T-helper 2 cell treated with Interferon-gamma antibody and Interleukin-4, amounts not matched to agents 100 ng/mL and 5 ng/mL, for 36 hours (primary cell): ENCODE measurements around the gene SNCAIP. TPM values are rescaled to one million over a fixed set of nuclear protein-coding genes. Genes with fewer than 3 reads are reported as not detected.

ENCODE experiments used
- intact Hi-C: fragments of 100-400 bp; cut with micrococcal nuclease; formaldehyde crosslinking; loops from one replicate; pipeline ENCODE4 v1.15.1; 2023
- total RNA-seq: library from RNA; stranded (reverse); gene quantifications from 2 replicates; pipeline ENCODE4 v1.2.3, GENCODE V29; 2022

SNCAIP gene
- total RNA-seq, 1 donor from 2014 or later = not detected

- intact Hi-C loops = no loop called here
Observed at GRCh38 chr5:122394284-122394930, 82.4 kb downstream of the SNCAIP start.

DNA sequence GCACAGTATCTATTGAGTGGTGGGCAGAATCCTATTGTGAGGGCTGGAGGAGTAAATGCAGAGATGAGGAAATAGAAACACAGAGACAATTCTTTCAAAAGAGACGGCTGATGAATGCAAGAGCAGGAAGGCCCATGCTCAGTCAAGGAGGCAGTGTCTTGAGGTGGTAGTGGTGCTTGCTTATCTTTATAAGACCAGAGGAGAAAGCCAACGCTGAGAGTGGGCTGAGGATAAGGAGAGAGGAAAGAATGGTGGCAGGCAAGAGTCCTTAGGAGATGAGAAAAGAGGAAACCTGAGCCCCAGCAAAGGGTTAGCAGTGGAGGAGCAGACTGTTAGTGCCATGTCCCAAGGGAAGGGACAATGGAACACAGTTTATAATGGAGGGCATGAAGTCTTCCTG is 86.0 kb downstream of the SNCAIP start:
- intact Hi-C loops = no loop called here

DNA sequence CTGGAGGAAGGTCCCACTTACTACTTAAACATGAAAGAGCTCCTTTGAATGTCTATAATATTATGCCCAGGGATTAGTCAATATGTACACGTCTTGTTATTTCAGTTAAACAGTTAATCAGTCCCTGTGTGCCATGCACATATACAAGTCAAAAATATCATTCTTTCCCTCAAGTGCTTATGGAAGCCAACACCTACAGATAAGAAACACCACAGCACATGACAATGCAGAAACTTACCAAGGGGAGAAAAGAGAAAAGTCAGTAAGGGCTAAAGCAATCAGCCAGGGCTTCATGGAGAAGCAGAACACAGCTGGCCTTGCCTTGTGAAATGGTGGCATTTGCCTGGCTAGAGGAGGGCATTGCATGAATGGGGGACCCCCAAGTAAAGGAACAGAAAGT is 88.3 kb downstream of the SNCAIP start:
- intact Hi-C loops = no loop called here

DNA sequence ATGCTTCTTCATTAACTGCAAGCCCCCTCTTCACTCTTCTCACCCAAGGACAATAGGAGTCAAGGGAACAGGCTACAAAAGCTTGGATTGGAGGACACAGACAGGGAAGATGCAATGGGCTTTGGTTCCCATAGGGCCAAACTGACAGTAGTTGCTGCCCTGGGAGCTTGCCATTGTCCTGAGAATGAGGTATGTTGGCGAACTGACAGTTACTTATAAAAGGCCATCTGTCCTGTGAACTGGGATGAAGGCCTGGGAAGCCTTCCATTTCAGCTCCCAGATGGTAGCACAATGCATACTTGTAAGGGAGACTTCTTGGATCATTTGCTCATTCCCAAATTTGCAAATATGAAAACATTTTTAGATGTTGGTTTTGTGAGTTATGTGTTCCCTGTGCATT is 88.9 kb downstream of the SNCAIP start:
- intact Hi-C loops = no loop called here

GRCh38 chr5:122401976-122402725 is 90.1 kb downstream of the SNCAIP start:
- intact Hi-C loops = no loop called here

- intact Hi-C loops = no loop called here
Observed at GRCh38 chr5:122402955-122403685, 91.1 kb downstream of the SNCAIP start.

DNA sequence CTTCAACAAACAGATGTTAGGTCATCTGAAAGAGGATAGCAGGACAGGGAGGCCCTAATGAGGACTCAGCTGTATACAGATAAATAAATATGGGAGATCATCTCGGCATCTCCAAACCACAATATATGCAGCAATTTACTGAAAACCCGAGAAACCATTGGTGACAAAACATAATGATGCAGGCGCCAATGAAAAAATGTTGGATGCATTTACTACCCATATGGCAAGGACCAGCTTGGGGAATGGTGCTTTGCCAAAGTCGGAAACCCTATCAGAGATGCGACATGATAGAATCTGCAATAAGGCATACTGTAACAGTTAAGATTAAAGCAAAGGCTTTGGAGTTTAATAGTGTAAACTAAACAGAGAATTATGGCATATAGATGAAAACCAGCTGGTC is 92.0 kb downstream of the SNCAIP start:
- intact Hi-C loops = no loop called here

DNA sequence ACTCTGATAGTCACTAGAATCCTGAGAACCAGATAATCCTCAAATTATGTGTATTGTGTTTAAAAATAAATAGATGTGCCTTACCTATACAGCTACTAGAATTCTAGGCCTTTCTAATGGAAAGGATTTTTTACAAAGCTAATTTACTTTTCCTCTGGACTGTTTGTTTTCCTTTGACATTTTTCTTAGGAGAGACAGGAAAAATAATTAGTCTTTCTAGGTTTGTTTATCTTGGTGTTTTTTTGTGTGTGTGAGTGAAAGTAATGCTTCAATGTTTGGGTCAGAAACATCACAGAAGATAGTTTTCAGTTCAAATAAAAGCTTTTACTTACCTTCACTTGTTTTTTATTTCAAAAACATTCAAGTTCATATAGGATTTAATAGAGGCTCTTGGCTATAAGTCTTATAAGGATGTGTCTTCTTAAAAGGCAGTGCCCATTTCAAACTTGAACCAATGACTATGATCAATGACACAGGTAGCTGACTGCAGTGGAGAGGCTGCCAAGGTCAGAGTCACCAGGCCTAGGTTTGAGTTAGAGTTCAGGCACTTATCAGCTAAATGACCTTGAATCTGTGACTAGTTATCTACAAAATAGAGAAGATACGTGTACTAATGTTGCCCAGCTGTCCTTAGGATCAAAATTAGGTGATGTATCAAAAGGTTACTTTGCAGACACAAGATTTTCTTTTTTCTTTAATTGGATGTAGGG is 92.8 kb downstream of the SNCAIP start:
- intact Hi-C loops = no loop called here

DNA sequence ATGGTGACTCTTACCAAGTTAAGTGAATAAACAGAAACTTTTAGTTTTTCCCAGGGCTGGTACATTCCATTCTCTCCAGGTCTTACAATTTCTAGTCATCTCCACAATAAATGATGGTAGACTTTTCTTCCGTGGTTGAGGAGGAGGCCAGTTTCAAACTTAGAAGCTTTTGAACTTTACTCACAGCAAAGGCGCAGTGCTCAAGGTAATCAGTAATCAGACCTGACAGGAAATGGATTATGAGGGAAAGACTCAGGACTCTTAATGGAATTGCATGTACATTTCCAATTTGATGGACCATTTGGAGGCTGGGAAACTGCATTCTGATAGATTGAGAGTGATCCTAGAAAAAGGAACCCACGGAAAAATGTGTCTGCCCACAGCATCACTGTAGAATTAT is 93.7 kb downstream of the SNCAIP start:
- intact Hi-C loops = no loop called here

GRCh38 chr5:122406181-122406580 is 94.1 kb downstream of the SNCAIP start:
- intact Hi-C loops = no loop called here

- intact Hi-C loops = no loop called here
Observed at GRCh38 chr5:122408592-122409224, 96.7 kb downstream of the SNCAIP start.

DNA sequence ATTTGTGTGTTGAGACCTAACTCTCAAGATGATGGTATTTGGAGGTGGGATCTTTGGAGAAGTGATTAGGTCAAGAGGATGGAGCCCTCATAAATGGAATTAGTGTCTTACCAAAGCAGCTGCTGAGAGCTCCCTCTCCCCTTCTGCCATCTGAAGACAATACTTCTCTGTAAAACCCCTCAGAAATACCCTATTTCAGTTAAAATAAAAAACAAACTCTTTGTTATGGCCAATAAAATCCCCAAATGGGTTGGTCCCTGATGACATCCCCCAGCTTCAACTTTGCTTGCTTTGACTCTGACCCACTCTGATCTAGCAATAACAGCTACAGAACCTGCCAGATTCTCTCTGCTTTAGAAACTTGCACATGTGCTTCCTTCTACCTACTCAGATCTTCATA is 100.9 kb downstream of the SNCAIP start:
- intact Hi-C loops = no loop called here

GRCh38 chr5:122413722-122414121 is 101.7 kb downstream of the SNCAIP start:
- intact Hi-C loops = no loop called here

DNA sequence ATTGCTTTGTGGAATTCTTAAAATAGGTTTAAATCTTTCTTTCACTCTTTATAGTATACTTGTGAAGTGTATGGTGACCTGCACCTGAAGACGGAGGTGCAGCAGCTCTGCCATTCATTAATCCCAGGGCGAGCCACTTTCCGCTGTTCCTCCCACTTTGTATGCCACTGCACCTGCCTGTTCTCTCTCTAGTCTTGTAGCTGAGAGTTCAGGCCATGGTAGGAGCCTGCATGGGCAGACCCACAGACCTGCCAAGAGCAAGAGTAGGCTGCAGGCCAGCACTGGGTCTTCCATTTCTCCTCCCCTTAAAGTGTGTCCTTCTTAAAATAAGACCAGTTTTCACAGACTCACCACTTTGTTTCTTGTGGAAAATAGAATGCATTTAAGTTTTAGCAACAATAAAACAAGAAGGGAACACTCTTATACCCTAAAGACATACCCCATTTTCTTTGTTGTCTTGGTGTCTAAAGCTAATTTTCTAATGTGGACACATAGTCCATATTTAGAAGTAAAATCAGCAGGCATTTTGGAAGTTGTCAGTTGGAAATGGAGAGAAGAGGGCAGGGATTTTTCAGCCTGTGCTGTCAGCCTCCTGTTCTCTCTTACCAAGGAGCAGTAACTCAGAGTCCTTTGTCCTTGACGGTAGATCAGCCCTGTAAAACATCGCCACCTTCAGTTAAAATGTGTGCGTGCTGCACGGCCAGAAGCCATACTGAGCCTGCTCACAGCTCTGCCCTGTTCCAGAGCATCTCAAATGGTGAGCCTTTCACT is 103.2 kb downstream of the SNCAIP start:
- intact Hi-C loops = no loop called here

DNA sequence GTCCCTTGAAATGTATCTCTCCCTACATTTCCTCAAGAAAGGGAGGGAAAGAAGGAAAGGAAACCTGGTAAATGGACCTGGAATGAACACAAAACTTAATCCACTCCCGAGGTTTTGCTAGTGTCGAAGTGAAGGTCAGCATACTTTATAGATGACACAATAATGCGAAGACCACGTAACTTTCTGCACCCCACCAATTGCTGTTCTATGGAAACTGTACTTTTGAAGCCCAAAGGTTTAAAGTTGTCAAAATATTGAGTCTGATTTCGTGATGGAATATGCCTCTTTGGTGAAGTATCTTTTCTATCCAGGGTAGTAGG is 103.7 kb downstream of the SNCAIP start:
- intact Hi-C loops = no loop called here

- intact Hi-C loops = no loop called here
Observed at GRCh38 chr5:122419142-122419894, 107.3 kb downstream of the SNCAIP start.

DNA sequence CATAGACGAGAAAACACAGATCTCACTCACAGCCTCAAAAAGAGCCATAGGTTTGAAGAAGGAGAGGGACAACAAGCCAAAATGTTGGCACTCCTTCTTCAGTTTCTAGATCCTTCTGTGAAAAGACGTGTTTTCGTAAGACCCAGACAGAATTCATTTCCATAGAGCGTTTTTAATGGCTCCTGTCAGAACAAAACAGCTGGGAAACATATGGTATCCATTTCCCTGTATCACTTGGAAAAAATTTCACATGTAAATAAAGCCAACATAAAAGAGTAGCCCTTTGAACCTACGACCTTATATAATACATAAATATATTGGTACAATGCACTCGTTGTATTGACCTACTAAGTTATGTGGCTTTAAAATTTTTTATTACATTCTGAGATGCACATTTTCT is 108.1 kb downstream of the SNCAIP start:
- intact Hi-C loops = no loop called here

DNA sequence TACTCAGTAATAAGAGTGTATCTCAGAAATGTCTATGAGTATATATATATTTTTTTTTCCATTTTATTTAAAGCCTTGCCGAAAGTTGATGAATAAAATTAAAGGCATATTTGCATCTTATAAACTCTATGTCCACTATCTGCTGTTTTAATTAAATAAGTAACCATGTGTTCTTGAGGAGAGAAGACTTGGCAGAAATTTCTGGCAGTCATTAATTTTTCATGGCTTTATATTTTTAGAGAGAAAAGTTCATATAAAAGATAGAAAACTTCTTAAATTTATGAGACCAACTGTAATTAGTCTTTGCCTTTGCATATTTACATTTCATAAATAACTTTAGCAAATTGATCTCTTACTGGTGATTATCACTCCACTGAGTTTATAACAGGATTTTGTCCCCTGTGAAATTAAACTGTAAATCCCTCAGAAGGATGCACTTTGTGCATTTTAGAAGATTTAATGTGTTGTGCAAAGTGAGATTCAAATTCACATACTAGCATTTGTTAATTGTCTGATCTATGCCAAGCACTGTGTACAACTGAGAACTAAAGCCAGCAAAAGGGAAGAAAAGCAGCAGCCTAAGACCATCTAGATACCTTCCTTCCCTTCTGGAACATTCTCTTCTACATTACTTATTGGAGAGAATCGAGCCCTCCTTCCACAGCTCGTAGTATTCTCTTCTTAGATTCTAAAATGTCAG is 108.7 kb downstream of the SNCAIP start:
- intact Hi-C loops = no loop called here

DNA sequence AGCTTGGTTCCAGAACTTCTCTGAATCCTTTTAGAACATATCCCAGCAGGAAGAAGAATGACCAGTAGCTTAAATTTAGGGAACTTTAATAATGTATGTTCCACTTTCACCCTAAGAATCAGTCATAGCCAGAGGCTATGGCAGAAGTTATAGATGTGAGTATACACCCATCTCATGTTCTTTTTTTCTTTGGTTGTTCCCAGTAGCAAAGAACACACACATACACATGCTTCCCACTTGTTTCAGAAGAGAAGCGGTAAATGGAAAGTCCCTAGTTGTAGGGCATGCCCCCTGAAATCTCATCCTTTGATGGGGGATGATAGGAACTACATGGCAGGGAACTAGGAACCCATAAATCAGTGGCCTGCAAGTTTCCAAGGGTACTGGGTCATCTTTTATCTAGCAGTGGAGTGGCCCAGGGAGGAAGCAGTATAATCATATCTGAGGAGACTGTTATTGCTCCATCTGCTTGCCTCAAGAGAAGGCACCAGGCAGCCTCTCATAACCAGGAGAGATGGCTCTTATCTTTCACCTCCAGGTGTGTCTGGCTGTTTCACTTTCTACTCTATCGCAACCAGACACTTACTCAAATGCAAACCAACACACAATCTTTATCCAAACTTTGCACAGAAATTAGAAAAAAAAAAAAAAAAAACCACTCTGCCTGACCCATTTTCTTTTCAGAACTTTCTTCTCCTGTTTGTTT is 109.5 kb downstream of the SNCAIP start:
- intact Hi-C loops = no loop called here
